K562 (cell line): ENCODE results near the gene RALGAPA2. TPM values are rescaled to one million over a fixed set of nuclear protein-coding genes. Genes with fewer than 3 reads are reported as not detected.

Source experiments
- ATAC-seq: fragments of 200-7000 bp; cut with Tn5 transposase; 3 replicates; pipeline ENCODE4 v1.9.1; 2020; ENCODE audit warnings: moderate library complexity
- BruUV-seq: library from RNA; stranded (reverse); fragments of 400-500 nt; replicated peaks from 2 replicates; lab custom pipeline; 2021; lab: Mats Ljungman, UMichigan
- CTCF ChIA-PET: fragments of 300-600 bp; formaldehyde crosslinking; extraction: SDS; loops from one replicate; lab custom pipeline; 2021; ENCODE audit warnings: low intra/inter-chr PET ratio; lab: Yijun Ruan, JAX
- POLR2A ChIA-PET: fragments of 300-600, 350-650 bp; sonication (Branson Sonifier 250); formaldehyde crosslinking; extraction: SDS; loops from one replicate; lab custom pipeline; 2021; ENCODE audit warnings: antibody characterized with exemption, inconsistent platforms; lab: Yijun Ruan, JAX
- DNase-seq, 4 experiments: peaks; one replicate each; pipeline versions ENCODE4 v3.0.0 to v3.0.0-alpha.2; 2011 to 2018; ENCODE audit warnings: low spot score in 3 of 4, mixed read lengths in 3 of 4; ENCODE audit errors: extremely low read depth in 1 of 4
- FAIRE-seq: peaks from 2 replicates; lab custom pipeline; 2011; peaks lifted over from hg19 to GRCh38; lab: Jason Lieb, UNC
- H2AFZ ChIP-seq: 2 replicates; pipeline ENCODE4 v1.6.0; 2011; ENCODE audit warnings: low read depth, low read length, control low read depth, inconsistent platforms
- H3K27ac ChIP-seq: fragments of 200-600 bp; 3 replicates; pipeline ENCODE4 v1.8.0; 2011; ENCODE audit warnings: low read depth, mild to moderate bottlenecking, control low read depth, inconsistent platforms, low read length, moderate library complexity, mixed read lengths; ENCODE audit errors: extremely low read depth
- H3K27me3 ChIP-seq, 2 experiments: fragments of 300-600 bp in 1 of 2; 2 replicates in 1 of 2; 3 replicates in 1 of 2; pipeline versions ENCODE4 v1.6.0 to v1.8.0; 2011; ENCODE audit warnings: inconsistent platforms in 2 of 2, low read length in 2 of 2, mild to moderate bottlenecking in 1 of 2, mixed read lengths in 1 of 2, moderate library complexity in 1 of 2; ENCODE audit not compliant: control insufficient read depth in 2 of 2, insufficient read depth in 2 of 2
- H3K36me3 ChIP-seq: fragments of 300-600 bp; 3 replicates; pipeline ENCODE4 v1.8.0; 2011; ENCODE audit warnings: mild to moderate bottlenecking, low read length, inconsistent platforms; ENCODE audit not compliant: control insufficient read depth, insufficient read depth
- H3K4me1 ChIP-seq, 2 experiments: fragments of 200-600 bp in 1 of 2; replicated peaks in 1 of 2; 2 replicates in 1 of 2; 3 replicates in 1 of 2; pipeline versions ENCODE4 v1.5.1 to v1.8.0; 2011; ENCODE audit warnings: inconsistent platforms in 2 of 2, low read length in 2 of 2, mild to moderate bottlenecking in 1 of 2, mixed read lengths in 1 of 2, moderate library complexity in 1 of 2; ENCODE audit not compliant: control insufficient read depth in 2 of 2, insufficient read depth in 2 of 2
- H3K4me2 ChIP-seq: 2 replicates; pipeline ENCODE4 v1.6.1; 2011; ENCODE audit warnings: low read length, control low read depth, inconsistent platforms, mixed read lengths; ENCODE audit not compliant: insufficient read depth
- H3K4me3 ChIP-seq: fragments of 200-600 bp; sonication (generic), shearing (Covaris generic); 2 replicates; pipeline ENCODE4 v1.5.1; 2016; ENCODE audit warnings: control low read depth, inconsistent platforms
- H3K79me2 ChIP-seq: fragments of 200-600 bp; 3 replicates; pipeline ENCODE4 v1.8.0; 2011; ENCODE audit warnings: low read length, inconsistent platforms; ENCODE audit not compliant: control insufficient read depth, insufficient read depth
- H3K9ac ChIP-seq, 2 experiments: 2 replicates each; pipeline versions ENCODE4 v1.6.0 to v1.6.1; 2011; ENCODE audit warnings: low read depth in 2 of 2, low read length in 2 of 2, control low read depth in 1 of 2, inconsistent platforms in 1 of 2, mild to moderate bottlenecking in 1 of 2, mixed read lengths in 1 of 2; ENCODE audit not compliant: insufficient read depth in 1 of 2
- H3K9me1 ChIP-seq: one replicate; pipeline ENCODE4 v1.6.0; 2011; ENCODE audit warnings: inconsistent platforms, mild to moderate bottlenecking, low read length, moderate library complexity; ENCODE audit not compliant: control insufficient read depth, insufficient read depth
- H3K9me3 ChIP-seq: replicated peaks from 2 replicates; pipeline ENCODE4 v1.5.1; 2011; ENCODE audit warnings: low read depth, low read length, inconsistent platforms; ENCODE audit not compliant: control insufficient read depth, insufficient read depth
- H4K20me1 ChIP-seq: replicated peaks from 2 replicates; pipeline ENCODE4 v1.6.1; 2011; ENCODE audit warnings: low read length, inconsistent platforms, mixed read lengths; ENCODE audit not compliant: control insufficient read depth, insufficient read depth
- BRD4 ChIP-seq: fragments of 200-600 bp; sonication (generic); IDR thresholded peaks from 2 replicates; pipeline ENCODE4 v1.6.1; 2017; ENCODE audit warnings: inconsistent platforms
- MCM7 ChIP-seq, 2 experiments: fragments of 450-650 bp; IDR thresholded peaks; 2 replicates each; pipeline ENCODE4 v1.6.1; 2016 to 2018
- RBM22 ChIP-seq: fragments of 200-400 bp; formaldehyde crosslinking; IDR thresholded peaks from 2 replicates; pipeline ENCODE4 v1.6.1; 2018; ENCODE audit warnings: low read length, low read depth; ENCODE audit not compliant: poor library complexity, severe bottlenecking
- ZNF324 ChIP-seq: fragments of 250-450 bp; sonication (Bioruptor Pico); IDR thresholded peaks from 2 replicates; pipeline ENCODE4 v1.4.0; 2020; ENCODE audit warnings: mild to moderate bottlenecking
- WGBS: fragments of 100-300 bp; shearing (Covaris generic); methylation state at CpG from one replicate; pipeline ENCODE4 v1.1.6; 2016; ENCODE audit warnings: low coverage, mixed read lengths; ENCODE audit not compliant: insufficient coverage; ENCODE audit errors: missing lambda C conversion rate; 5-methylcytosine and 5-hydroxymethylcytosine counted together
- in situ Hi-C: fragments of 300-500 bp; cut with MboI; formaldehyde crosslinking; loops from 4 replicates; pipeline ENCODE4 v1.15.0; 2018; ENCODE audit warnings: inconsistent platforms, mixed read lengths
- intact Hi-C: fragments of 100-400 bp; cut with micrococcal nuclease; formaldehyde crosslinking; loops from 2 replicates; pipeline ENCODE4 v1.14.2; 2022
- polyA plus RNA-seq, 8 experiments: library from polyadenylated mRNA; depleted of rRNA in 4 of 8; stranded (reverse) in 5 of 8; unstranded in 3 of 8; fragments of >200 nt; fragmentation: Nextera tagmentation in 2 of 8; fragmentation: Illumina TruSeq in 1 of 8; extraction: Ambion mirVana in 2 of 8; extraction: Trizol in 1 of 8; gene quantifications; 2 replicates each; pipeline versions ENCODE4 v1.2.1 to v1.2.3, GENCODE V29; 2011 to 2014; ENCODE audit warnings: inconsistent platforms in 1 of 8, missing spikeins in 1 of 8
- total RNA-seq, 7 experiments: library from RNA; depleted of rRNA in 6 of 7; stranded (reverse); fragments of >200 nt in 6 of 7; fragmentation: Illumina TruSeq in 2 of 7; extraction: Trizol in 2 of 7; gene quantifications; 2 replicates each; pipeline versions ENCODE4 v1.2.1 to v1.2.3, GENCODE V29; 2011 to 2021; ENCODE audit warnings: low replicate concordance in 1 of 7
- TF ChIP-seq, protein P1 (sequence below): sonication (generic); formaldehyde crosslinking; IDR thresholded peaks from 2 replicates; pipeline ENCODE4 v1.8.1; 2023; ENCODE audit warnings: mild to moderate bottlenecking, missing genetic modification reagents

Gene RALGAPA2
- total and polyA plus RNA-seq, 9 of the 15 experiments (the other 6 are each of a cell fraction or from before 2014, with no cell fraction given), result 0.35 to 2.7 (median 1.4) TPM

DNA sequence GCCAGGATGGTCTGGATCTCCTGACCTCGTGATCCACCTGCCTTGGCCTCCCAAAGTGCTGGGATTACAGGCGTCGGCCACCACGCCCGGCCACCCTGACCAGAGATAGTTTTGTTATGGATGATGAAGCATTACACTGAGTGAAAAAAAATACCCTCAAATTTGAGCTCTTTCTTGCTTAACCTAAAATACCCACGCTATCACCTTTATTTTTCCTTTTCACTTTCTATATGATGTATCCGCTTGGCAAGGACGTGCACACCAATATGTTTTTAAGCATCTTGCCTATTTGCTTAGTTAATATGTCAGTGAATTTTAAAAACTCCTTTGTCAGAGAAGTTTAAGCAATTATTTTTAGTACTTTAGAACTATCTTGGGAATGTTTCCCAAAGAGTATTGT is 194.2 kb downstream of the RALGAPA2 start:
- intact Hi-C loops (no loop called here), in situ Hi-C loops (no loop called here)
- Histone ChIP-seq H4K20me1 (no peaks in the 10 kb centered on the region), H3K9me1 (no peaks in the 10 kb centered on the region), H3K27me3 (no peaks in the 10 kb centered on the region), H2AFZ (no peak overlapping the region), H3K9ac (no peak overlapping the region), H3K27ac (no peak overlapping the region), H3K36me3 (no peaks in the 10 kb centered on the region), H3K79me2 (no peaks in the 10 kb centered on the region), H3K4me2 (no peak overlapping the region), H3K9me3 (no peaks in the 10 kb centered on the region), H3K4me3 (no peak overlapping the region), H3K4me1 (no peaks in the 10 kb centered on the region)
- ChIA-PET POLR2A (no interaction called here), CTCF (no interaction called here)
- ATAC-seq, result no peak
- no TSS peak for BruUV-seq
- 12% methylated on average over 8 of the region's 8 CpGs for WGBS
- no peak for FAIRE-seq
- TF ChIP-seq BRD4 (no peak), ZNF324 (CRISPR knock-in tag) (no peak), RBM22 (no peak), MCM7 (IDR thresholded peaks at IDR 0.05) (no peak)
- TF ChIP-seq, protein P1, sequence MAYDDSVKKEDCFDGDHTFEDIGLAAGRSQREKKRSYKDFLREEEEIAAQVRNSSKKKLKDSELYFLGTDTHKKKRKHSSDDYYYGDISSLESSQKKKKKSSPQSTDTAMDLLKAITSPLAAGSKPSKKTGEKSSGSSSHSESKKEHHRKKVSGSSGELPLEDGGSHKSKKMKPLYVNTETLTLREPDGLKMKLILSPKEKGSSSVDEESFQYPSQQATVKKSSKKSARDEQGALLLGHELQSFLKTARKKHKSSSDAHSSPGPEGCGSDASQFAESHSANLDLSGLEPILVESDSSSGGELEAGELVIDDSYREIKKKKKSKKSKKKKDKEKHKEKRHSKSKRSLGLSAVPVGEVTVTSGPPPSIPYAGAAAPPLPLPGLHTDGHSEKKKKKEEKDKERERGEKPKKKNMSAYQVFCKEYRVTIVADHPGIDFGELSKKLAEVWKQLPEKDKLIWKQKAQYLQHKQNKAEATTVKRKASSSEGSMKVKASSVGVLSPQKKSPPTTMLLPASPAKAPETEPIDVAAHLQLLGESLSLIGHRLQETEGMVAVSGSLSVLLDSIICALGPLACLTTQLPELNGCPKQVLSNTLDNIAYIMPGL (CRISPR knock-in tag), result no peak
- no peak for DNase-seq
